Gastroesophageal sphincter (tissue), 3 donors: ENCODE data around the gene WDR70.

ENCODE experiments used
- CTCF ChIP-seq, 4 experiments: fragments of 200-600 bp in 2 of 4; fragments of 450-650 bp in 2 of 4; sonication (generic) in 1 of 4; IDR thresholded peaks; one replicate each; pipeline ENCODE4 v1.5.1; 2017 to 2019; ENCODE audit warnings: antibody characterized with exemption in 4 of 4, mild to moderate bottlenecking in 2 of 4, moderate library complexity in 2 of 4
- EP300 ChIP-seq: sonication (generic); formaldehyde crosslinking; IDR thresholded peaks from one replicate; pipeline ENCODE4 v1.6.1; 2017; ENCODE audit warnings: antibody characterized with exemption, mild to moderate bottlenecking
- POLR2A ChIP-seq, 2 donors: fragments of 450-650 bp; IDR thresholded peaks; one replicate each; pipeline ENCODE4 v1.6.1; 2017; ENCODE audit warnings: antibody characterized with exemption in 2 of 2, mild to moderate bottlenecking in 2 of 2, moderate library complexity in 1 of 2
- POLR2AphosphoS5 ChIP-seq: sonication (generic); formaldehyde crosslinking; IDR thresholded peaks from one replicate; pipeline ENCODE4 v1.6.1; 2017; ENCODE audit warnings: antibody characterized with exemption

GRCh38 chr5:37641933-37642332 is 262.8 kb downstream of the WDR70 start:
- TF ChIP-seq POLR2AphosphoS5 (no peak), CTCF (IDR thresholded peaks at IDR 0.05) (no peak), EP300 (no peak), POLR2A (IDR thresholded peaks at IDR 0.05) (no peak)
